Transverse colon (tissue), 3 donors: ENCODE data around the gene SLC13A4.

Source experiments
- POLR2A ChIP-seq: fragments of 450-650 bp; IDR thresholded peaks from one replicate; pipeline ENCODE4 v1.6.1; 2016; ENCODE audit warnings: antibody characterized with exemption, mild to moderate bottlenecking, moderate library complexity
- TF ChIP-seq, protein P1 (sequence below), 5 experiments: fragments of 200-600 bp in 3 of 5; fragments of 450-650 bp in 2 of 5; sonication (generic) in 3 of 5; IDR thresholded peaks; 1 replicate in 2 of 5; 2 replicates in 3 of 5; pipeline ENCODE4 v1.5.1; 2016 to 2017; ENCODE audit warnings: antibody characterized with exemption in 5 of 5, inconsistent platforms in 3 of 5, mild to moderate bottlenecking in 2 of 5, moderate library complexity in 1 of 5

DNA sequence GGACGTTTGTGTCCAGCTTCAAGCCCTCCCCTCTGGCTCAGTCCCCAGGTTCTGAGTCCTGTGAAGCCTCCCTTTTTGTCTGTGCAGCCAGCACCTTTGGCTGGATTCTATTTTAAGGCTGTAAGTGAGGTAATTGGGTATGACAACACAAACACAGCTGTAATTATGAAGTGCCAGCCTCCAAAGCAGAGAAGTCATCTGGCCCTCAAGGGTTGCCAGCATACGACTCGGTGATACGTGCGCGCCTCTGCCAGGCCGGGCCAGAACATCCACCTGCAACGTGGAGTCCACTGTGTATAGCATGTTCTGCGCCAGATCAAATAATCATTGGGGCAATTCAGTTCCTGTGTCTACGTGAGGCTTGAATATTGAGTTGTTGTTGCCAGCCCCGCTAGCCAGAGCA is 27.4 kb upstream of the SLC13A4 start:
- TF ChIP-seq, protein P1, sequence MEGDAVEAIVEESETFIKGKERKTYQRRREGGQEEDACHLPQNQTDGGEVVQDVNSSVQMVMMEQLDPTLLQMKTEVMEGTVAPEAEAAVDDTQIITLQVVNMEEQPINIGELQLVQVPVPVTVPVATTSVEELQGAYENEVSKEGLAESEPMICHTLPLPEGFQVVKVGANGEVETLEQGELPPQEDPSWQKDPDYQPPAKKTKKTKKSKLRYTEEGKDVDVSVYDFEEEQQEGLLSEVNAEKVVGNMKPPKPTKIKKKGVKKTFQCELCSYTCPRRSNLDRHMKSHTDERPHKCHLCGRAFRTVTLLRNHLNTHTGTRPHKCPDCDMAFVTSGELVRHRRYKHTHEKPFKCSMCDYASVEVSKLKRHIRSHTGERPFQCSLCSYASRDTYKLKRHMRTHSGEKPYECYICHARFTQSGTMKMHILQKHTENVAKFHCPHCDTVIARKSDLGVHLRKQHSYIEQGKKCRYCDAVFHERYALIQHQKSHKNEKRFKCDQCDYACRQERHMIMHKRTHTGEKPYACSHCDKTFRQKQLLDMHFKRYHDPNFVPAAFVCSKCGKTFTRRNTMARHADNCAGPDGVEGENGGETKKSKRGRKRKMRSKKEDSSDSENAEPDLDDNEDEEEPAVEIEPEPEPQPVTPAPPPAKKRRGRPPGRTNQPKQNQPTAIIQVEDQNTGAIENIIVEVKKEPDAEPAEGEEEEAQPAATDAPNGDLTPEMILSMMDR (IDR thresholded peaks at IDR 0.05), result no peak
- no peak for TF ChIP-seq POLR2A
